K562 (cell line): Measurements from ENCODE around the gene SLC6A9. TPM values are rescaled to one million over a fixed set of nuclear protein-coding genes. Genes with fewer than 3 reads are reported as not detected.

ENCODE experiments used
- CEBPG ChIP-seq, 3 experiments: fragments of 200-800 bp in 1 of 3; sonication (Bioruptor generic) in 1 of 3; sonication (generic) in 1 of 3; formaldehyde crosslinking in 1 of 3; IDR thresholded peaks in 2 of 3; conservative IDR thresholded peaks in 1 of 3; 2 replicates each; pipeline versions ENCODE4 v1.6.1 to v1.8.0; 2016 to 2022; ENCODE audit warnings: missing compliant biosample characterization in 2 of 3, missing genetic modification characterization in 2 of 3, mild to moderate bottlenecking in 1 of 3, missing genetic modification reagents in 1 of 3
- DACH1 ChIP-seq: fragments of 450-650 bp; IDR thresholded peaks from 2 replicates; pipeline ENCODE4 v1.6.1; 2018; ENCODE audit not compliant: partially characterized antibody
- ELF1 ChIP-seq: fragments of 200-800 bp; sonication (Bioruptor generic); IDR thresholded peaks from 2 replicates; pipeline ENCODE4 v1.6.1; 2016; ENCODE audit warnings: missing genetic modification characterization, missing compliant biosample characterization
- HNRNPUL1 ChIP-seq: fragments of 200-400 bp; formaldehyde crosslinking; IDR thresholded peaks from 2 replicates; pipeline ENCODE4 v1.6.1; 2017; ENCODE audit warnings: low read length
- NELFE ChIP-seq: IDR thresholded peaks from 2 replicates; pipeline ENCODE4 v1.6.1; 2011; ENCODE audit warnings: mild to moderate bottlenecking; ENCODE audit not compliant: insufficient read depth, insufficient read length
- NONO ChIP-seq, 2 experiments: fragments of 200-400 bp in 1 of 2; fragments of 450-650 bp in 1 of 2; formaldehyde crosslinking in 1 of 2; IDR thresholded peaks; 2 replicates each; pipeline ENCODE4 v1.6.1; 2017; ENCODE audit warnings: low read depth in 2 of 2, mild to moderate bottlenecking in 2 of 2, moderate library complexity in 2 of 2, low read length in 1 of 2
- RFX1 ChIP-seq: fragments of 450-650 bp; IDR thresholded peaks from 2 replicates; pipeline ENCODE4 v1.6.1; 2016; ENCODE audit warnings: mild to moderate bottlenecking, moderate library complexity
- SAFB2 ChIP-seq: fragments of 200-400 bp; formaldehyde crosslinking; IDR thresholded peaks from 2 replicates; pipeline ENCODE4 v1.6.1; 2018; ENCODE audit warnings: borderline replicate concordance, low read length, low read depth, moderate library complexity; ENCODE audit not compliant: severe bottlenecking
- TAF15 ChIP-seq: fragments of 200-400 bp; formaldehyde crosslinking; IDR thresholded peaks from 2 replicates; pipeline ENCODE4 v1.6.1; 2017; ENCODE audit warnings: mild to moderate bottlenecking, low read depth, low read length, moderate library complexity
- TEAD1 ChIP-seq, 2 experiments: fragments of 450-650 bp in 1 of 2; sonication (generic) in 1 of 2; formaldehyde crosslinking; IDR thresholded peaks; 2 replicates each; pipeline versions ENCODE4 v1.4.0 to v1.8.0; 2020 to 2022; ENCODE audit warnings: mild to moderate bottlenecking in 2 of 2, missing genetic modification reagents in 1 of 2
- TEAD4 ChIP-seq, 2 experiments: sonication (generic) in 1 of 2; formaldehyde crosslinking in 1 of 2; IDR thresholded peaks; 2 replicates each; pipeline versions ENCODE4 v1.6.1 to v1.8.0; 2012 to 2022; ENCODE audit warnings: borderline replicate concordance in 1 of 2, inconsistent platforms in 1 of 2, low read length in 1 of 2, mild to moderate bottlenecking in 1 of 2, missing genetic modification reagents in 1 of 2
- ZFX ChIP-seq: sonication (generic); formaldehyde crosslinking; IDR thresholded peaks from 2 replicates; pipeline ENCODE4 v1.8.0; 2022; ENCODE audit warnings: mild to moderate bottlenecking, missing genetic modification reagents, moderate library complexity
- ZNF133 ChIP-seq: fragments of 250-450 bp; sonication (Bioruptor Pico); IDR thresholded peaks from 2 replicates; pipeline ENCODE4 v1.4.0; 2020; ENCODE audit warnings: mild to moderate bottlenecking
- ZNF583 ChIP-seq: fragments of 250-450 bp; sonication (Bioruptor Pico); IDR thresholded peaks from 2 replicates; pipeline ENCODE4 v1.4.0; 2020
- polyA plus RNA-seq, 8 experiments: library from polyadenylated mRNA; depleted of rRNA in 4 of 8; stranded (reverse) in 5 of 8; unstranded in 3 of 8; fragments of >200 nt; fragmentation: Nextera tagmentation in 2 of 8; fragmentation: Illumina TruSeq in 1 of 8; extraction: Ambion mirVana in 2 of 8; extraction: Trizol in 1 of 8; gene quantifications; 2 replicates each; pipeline versions ENCODE4 v1.2.1 to v1.2.3, GENCODE V29; 2011 to 2014; ENCODE audit warnings: inconsistent platforms in 1 of 8, missing spikeins in 1 of 8
- total RNA-seq, 7 experiments: library from RNA; depleted of rRNA in 6 of 7; stranded (reverse); fragments of >200 nt in 6 of 7; fragmentation: Illumina TruSeq in 2 of 7; extraction: Trizol in 2 of 7; gene quantifications; 2 replicates each; pipeline versions ENCODE4 v1.2.1 to v1.2.3, GENCODE V29; 2011 to 2021; ENCODE audit warnings: low replicate concordance in 1 of 7
- TF ChIP-seq, protein P1 (sequence below), 2 experiments: IDR thresholded peaks; 2 replicates each; pipeline ENCODE4 v1.6.1; 2012; ENCODE audit warnings: improper control_type of control experiment in 2 of 2, low read depth in 2 of 2, low read length in 2 of 2, borderline replicate concordance in 1 of 2
- TF ChIP-seq, protein P2 (sequence below): IDR thresholded peaks from 3 replicates; pipeline ENCODE4 v1.6.1; 2011; ENCODE audit warnings: borderline replicate concordance, mild to moderate bottlenecking, moderate library complexity; ENCODE audit not compliant: insufficient read length; ENCODE audit errors: extremely low read depth

SLC6A9 gene
- total and polyA plus RNA-seq, 9 of the 15 experiments (the other 6 are each of a cell fraction or from before 2014, with no cell fraction given), result 0.17 to 18.7 (median 2.9) TPM

DNA sequence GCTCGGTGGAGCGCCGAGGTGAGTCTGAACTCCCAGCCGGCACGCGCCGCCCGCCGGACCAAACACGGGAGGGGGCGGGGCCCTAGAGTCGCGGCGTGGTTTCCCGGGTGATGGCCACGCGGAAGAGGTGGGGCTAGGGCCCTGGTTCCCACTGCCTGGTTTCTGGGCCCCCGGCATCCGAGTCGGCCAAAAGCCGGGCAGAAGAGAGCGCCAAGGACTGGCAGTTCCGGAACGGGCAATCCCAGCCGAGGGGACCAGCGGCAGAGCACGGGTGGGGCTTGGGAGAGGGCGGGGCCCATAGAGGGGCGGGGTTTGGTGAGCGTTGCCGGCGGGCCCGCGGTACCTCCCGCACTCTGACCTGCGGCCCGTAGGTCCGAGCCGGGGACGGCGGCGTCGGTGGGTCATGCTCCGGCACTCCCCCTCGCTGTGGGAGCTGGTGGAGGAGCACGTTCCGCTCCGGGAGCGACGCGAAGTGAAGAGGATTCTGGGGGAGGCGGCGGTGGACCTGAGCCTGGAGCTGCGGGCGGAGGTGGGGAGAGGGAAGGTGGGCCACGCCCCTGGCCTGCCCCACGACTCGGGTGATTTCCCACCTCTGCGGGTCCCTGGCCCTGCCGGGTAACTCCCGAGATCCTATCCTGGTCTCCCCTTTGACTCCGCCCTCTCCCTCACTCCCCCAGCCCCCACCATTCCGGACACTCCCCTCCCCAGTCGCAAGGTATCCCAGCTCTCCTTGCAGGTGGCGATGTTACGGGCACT is 39.6 kb downstream of the SLC6A9 start, which contains the start of gene CCDC24 (continued):
- TF ChIP-seq ZFX (CRISPR knock-in tag) (peak; percentile 56), DACH1 (no peak), RFX1 (peak; percentile 91), ZNF583 (no peak), TEAD4 (IDR thresholded peaks at IDR 0.05; ENCODE audit: low read length) (no peak), TEAD4 (CRISPR knock-in tag; IDR thresholded peaks at IDR 0.05; ENCODE audit: borderline replicate concordance) (no peak), TEAD1 (CRISPR knock-in tag; IDR thresholded peaks at IDR 0.05) (peak; percentile 44 to 58; a peak in 2 of 4 replicates), NONO (IDR thresholded peaks at IDR 0.05; ENCODE audit: low read depth in 2 of 2, low read length in 1 of 2) (no peak), NELFE (no peak), ZNF133 (CRISPR knock-in tag) (0 out of 2 replicates have a peak, but pooled peaks have one; percentile 23), SAFB2 (no peak), ELF1 (tag) (peak; percentile 74), TAF15 (no peak), CEBPG (CRISPR knock-in tag; IDR thresholded peaks at IDR 0.05) (no peak), CEBPG (tag; conservative IDR thresholded peaks at IDR 0.05 in 1 of 2, IDR thresholded peaks at IDR 0.05 in 1 of 2) (no peak), HNRNPUL1 (no peak)
- TF ChIP-seq, protein P1, sequence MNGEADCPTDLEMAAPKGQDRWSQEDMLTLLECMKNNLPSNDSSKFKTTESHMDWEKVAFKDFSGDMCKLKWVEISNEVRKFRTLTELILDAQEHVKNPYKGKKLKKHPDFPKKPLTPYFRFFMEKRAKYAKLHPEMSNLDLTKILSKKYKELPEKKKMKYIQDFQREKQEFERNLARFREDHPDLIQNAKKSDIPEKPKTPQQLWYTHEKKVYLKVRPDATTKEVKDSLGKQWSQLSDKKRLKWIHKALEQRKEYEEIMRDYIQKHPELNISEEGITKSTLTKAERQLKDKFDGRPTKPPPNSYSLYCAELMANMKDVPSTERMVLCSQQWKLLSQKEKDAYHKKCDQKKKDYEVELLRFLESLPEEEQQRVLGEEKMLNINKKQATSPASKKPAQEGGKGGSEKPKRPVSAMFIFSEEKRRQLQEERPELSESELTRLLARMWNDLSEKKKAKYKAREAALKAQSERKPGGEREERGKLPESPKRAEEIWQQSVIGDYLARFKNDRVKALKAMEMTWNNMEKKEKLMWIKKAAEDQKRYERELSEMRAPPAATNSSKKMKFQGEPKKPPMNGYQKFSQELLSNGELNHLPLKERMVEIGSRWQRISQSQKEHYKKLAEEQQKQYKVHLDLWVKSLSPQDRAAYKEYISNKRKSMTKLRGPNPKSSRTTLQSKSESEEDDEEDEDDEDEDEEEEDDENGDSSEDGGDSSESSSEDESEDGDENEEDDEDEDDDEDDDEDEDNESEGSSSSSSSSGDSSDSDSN (IDR thresholded peaks at IDR 0.05; ENCODE audit: borderline replicate concordance in 1 of 2, low read depth in 2 of 2, low read length in 2 of 2), result no peak
- TF ChIP-seq, protein P2, sequence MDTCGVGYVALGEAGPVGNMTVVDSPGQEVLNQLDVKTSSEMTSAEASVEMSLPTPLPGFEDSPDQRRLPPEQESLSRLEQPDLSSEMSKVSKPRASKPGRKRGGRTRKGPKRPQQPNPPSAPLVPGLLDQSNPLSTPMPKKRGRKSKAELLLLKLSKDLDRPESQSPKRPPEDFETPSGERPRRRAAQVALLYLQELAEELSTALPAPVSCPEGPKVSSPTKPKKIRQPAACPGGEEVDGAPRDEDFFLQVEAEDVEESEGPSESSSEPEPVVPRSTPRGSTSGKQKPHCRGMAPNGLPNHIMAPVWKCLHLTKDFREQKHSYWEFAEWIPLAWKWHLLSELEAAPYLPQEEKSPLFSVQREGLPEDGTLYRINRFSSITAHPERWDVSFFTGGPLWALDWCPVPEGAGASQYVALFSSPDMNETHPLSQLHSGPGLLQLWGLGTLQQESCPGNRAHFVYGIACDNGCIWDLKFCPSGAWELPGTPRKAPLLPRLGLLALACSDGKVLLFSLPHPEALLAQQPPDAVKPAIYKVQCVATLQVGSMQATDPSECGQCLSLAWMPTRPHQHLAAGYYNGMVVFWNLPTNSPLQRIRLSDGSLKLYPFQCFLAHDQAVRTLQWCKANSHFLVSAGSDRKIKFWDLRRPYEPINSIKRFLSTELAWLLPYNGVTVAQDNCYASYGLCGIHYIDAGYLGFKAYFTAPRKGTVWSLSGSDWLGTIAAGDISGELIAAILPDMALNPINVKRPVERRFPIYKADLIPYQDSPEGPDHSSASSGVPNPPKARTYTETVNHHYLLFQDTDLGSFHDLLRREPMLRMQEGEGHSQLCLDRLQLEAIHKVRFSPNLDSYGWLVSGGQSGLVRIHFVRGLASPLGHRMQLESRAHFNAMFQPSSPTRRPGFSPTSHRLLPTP, result no peak
